Osteoblast (primary cell): ENCODE results near the gene FAXDC2. TPM values are rescaled to one million over a fixed set of nuclear protein-coding genes. Genes with fewer than 3 reads are reported as not detected.
A peak's percentile ranks its signal among the peaks of the same experiment; 100 is the strongest.

ENCODE experiments used
- DNase-seq: peaks from one replicate; pipeline ENCODE4 v3.0.0; 2011; ENCODE audit warnings: low spot score, mixed read lengths; ENCODE audit not compliant: insufficient read length; ENCODE audit errors: missing footprints
- H2AFZ ChIP-seq: 2 replicates; pipeline ENCODE4 v1.6.0; 2011; ENCODE audit warnings: mild to moderate bottlenecking, low read length
- H3K27ac ChIP-seq: 2 replicates; pipeline ENCODE4 v1.5.1; 2011; ENCODE audit warnings: mild to moderate bottlenecking, low read depth, low read length, moderate library complexity
- H3K27me3 ChIP-seq: 2 replicates; pipeline ENCODE4 v1.6.0; 2012; ENCODE audit warnings: mild to moderate bottlenecking, control low read depth, inconsistent platforms, low read length, moderate library complexity; ENCODE audit not compliant: insufficient read depth
- H3K36me3 ChIP-seq: 2 replicates; pipeline ENCODE4 v1.5.1; 2011; ENCODE audit warnings: mild to moderate bottlenecking, low read length, control low read depth, moderate library complexity; ENCODE audit not compliant: insufficient read depth
- H3K4me1 ChIP-seq: 2 replicates; pipeline ENCODE4 v1.5.1; 2011; ENCODE audit warnings: mild to moderate bottlenecking, low read length, control low read depth, moderate library complexity; ENCODE audit not compliant: insufficient read depth
- H3K4me2 ChIP-seq: 2 replicates; pipeline ENCODE4 v1.6.0; 2011; ENCODE audit warnings: mild to moderate bottlenecking, low read length; ENCODE audit not compliant: insufficient read depth
- H3K4me3 ChIP-seq: fragments of 200-600 bp; sonication (generic); 3 replicates; pipeline ENCODE4 v1.5.1; 2012; ENCODE audit warnings: mild to moderate bottlenecking, low read length, inconsistent platforms; ENCODE audit not compliant: insufficient read depth
- H3K79me2 ChIP-seq: 2 replicates; pipeline ENCODE4 v1.6.0; 2012; ENCODE audit warnings: mild to moderate bottlenecking, low read length, control low read depth, inconsistent platforms; ENCODE audit not compliant: insufficient read depth
- H3K9me3 ChIP-seq: 2 replicates; pipeline ENCODE4 v1.5.1; 2011; ENCODE audit warnings: low read depth, low read length, control low read depth
- H4K20me1 ChIP-seq: 2 replicates; pipeline ENCODE4 v1.6.0; 2012; ENCODE audit warnings: mild to moderate bottlenecking, low read length, control low read depth; ENCODE audit not compliant: insufficient read depth
- CTCF ChIP-seq: IDR thresholded peaks from 2 replicates; pipeline ENCODE4 v1.5.1; 2011; ENCODE audit warnings: mild to moderate bottlenecking, low read depth, low read length, moderate library complexity; ENCODE audit errors: extremely low read depth
- total RNA-seq: library from RNA; depleted of rRNA; stranded (reverse); fragments of >200 nt; gene quantifications from 2 replicates; pipeline ENCODE4 v1.2.3, GENCODE V29; 2012

The FAXDC2 gene
- total RNA-seq, 1 donor = 13.8 TPM

- Histone ChIP-seq H3K79me2 (peaks cover 70% of the 10 kb centered on the region), H3K4me1 (peaks cover 25% of the 10 kb centered on the region), H3K36me3 (peaks cover 76% of the 10 kb centered on the region), H3K27ac (peak overlapping the region; percentile 69), H3K4me3 (no peak overlapping the region), H3K27me3 (no peaks in the 10 kb centered on the region), H3K4me2 (peak overlapping the region; percentile 14), H3K9me3 (no peaks in the 10 kb centered on the region), H2AFZ (no peak overlapping the region), H4K20me1 (peaks cover 30% of the 10 kb centered on the region)
- peak; percentile 90 for DNase-seq
- TF ChIP-seq CTCF = no peak
Observed at GRCh38 chr5:154795235-154795596, 55.2 kb downstream of the FAXDC2 start.

GRCh38 chr5:154794525-154795234 is 55.7 kb downstream of the FAXDC2 start:
- TF ChIP-seq CTCF = no peak
- peak overlapping the region; percentile 7 for H3K4me3 ChIP-seq
- peak overlapping the region; percentile 14 for H3K4me2 ChIP-seq
- no peak overlapping the region for H2AFZ ChIP-seq
- peaks cover 25% of the 10 kb centered on the region for H3K4me1 ChIP-seq
- no peak for DNase-seq
- H3K9me3 ChIP-seq = no peaks in the 10 kb centered on the region
- H3K36me3 ChIP-seq = peaks cover 75% of the 10 kb centered on the region
- peaks cover 36% of the 10 kb centered on the region for H4K20me1 ChIP-seq
- no peaks in the 10 kb centered on the region for H3K27me3 ChIP-seq
- peak overlapping the region; percentile 69 for H3K27ac ChIP-seq
- H3K79me2 ChIP-seq = peaks cover 71% of the 10 kb centered on the region

DNA sequence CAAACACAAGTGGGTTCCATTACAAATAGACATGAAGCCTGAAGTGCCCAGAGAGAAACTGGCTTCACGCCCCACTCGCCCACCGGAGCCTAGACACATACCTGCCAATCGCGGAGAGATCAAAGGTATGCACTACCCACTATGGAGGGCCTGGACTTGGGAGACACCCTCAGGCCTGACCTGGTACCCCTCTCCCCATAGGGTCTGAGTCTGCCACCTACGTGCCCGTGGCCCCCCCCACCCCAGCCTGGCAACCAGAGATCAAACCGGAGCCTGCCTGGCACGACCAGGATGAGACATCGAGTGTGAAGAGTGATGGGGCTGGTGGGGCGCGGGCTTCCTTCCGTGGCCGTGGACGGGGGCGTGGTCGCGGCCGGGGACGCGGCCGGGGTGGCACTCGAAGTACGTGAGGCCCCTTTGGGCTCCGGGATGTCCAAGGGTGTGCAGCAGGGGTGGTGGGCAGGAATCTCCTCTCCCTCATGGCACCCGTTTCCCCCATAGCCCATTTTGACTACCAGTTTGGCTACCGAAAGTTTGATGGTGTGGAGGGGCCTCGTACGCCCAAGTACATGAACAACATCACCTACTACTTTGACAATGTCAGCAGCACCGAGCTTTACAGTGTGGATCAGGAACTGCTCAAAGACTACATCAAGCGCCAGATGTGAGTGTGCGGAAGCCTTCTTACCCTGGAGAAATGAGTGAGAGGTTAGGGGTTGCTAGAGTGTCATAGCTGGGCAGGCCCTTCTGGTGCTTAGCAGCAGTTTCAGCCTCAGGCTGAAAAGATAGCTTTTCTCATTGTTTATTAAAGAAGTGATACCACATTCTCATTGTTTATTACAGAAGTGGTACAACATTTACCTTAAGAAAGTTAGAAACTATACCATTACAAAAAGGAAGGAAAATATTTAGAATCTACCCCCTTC is 56.5 kb downstream of the FAXDC2 start:
- no peak for DNase-seq
- Histone ChIP-seq H3K27me3 (no peaks in the 10 kb centered on the region), H3K79me2 (peaks cover 70% of the 10 kb centered on the region), H2AFZ (no peak overlapping the region), H3K4me2 (no peak overlapping the region), H3K4me3 (no peak overlapping the region), H3K27ac (peak overlapping the region; percentile 69), H3K9me3 (no peaks in the 10 kb centered on the region), H4K20me1 (peaks cover 37% of the 10 kb centered on the region), H3K36me3 (peaks cover 67% of the 10 kb centered on the region), H3K4me1 (peaks cover 25% of the 10 kb centered on the region)
- TF ChIP-seq CTCF = no peak

DNA sequence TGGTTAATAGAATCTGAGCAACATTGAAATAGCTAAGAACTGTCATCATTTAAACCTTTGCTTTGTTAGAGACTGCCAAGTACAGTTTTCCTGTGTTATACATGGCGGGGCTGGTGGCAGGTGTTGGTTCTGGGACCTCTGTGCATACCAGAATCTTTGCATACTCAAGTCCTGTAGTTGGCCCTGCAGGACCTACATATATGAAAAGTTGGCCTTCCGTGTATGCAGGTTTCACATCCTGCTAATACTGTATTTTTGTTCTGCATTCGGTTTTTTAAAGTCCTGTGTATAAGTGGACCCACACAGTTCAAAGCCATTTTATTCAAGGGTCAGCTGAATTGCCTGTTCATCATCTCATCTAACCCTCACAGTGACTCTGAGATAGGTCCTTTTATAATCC is 58.9 kb downstream of the FAXDC2 start:
- Histone ChIP-seq H3K27ac (no peak overlapping the region), H3K4me2 (no peak overlapping the region), H3K4me3 (no peak overlapping the region), H4K20me1 (peaks cover 57% of the 10 kb centered on the region), H2AFZ (no peak overlapping the region), H3K36me3 (peaks cover 53% of the 10 kb centered on the region), H3K27me3 (no peaks in the 10 kb centered on the region), H3K79me2 (peaks cover 76% of the 10 kb centered on the region), H3K9me3 (no peaks in the 10 kb centered on the region), H3K4me1 (peaks cover 27% of the 10 kb centered on the region)
- TF ChIP-seq CTCF = no peak
- no peak for DNase-seq
